ENCODE measurements around the gene CSTPP1.

- TF ChIP-seq CTCF (IDR thresholded peaks at IDR 0.05) (no peak), EZH2 (IDR thresholded peaks at IDR 0.05; ENCODE audit: borderline replicate concordance, insufficient read depth, low read depth, low read length, poor library complexity, severe bottlenecking) (no peak)
Observed at GRCh38 chr11:47093541-47093940, 157.0 kb downstream of the CSTPP1 start.
